D721Med (cell line): ENCODE data around the gene C16orf92.
A peak's percentile ranks its signal among the peaks of the same experiment; 100 is the strongest.

Source experiments
- DNase-seq: peaks from one replicate; pipeline ENCODE4 v3.0.0; 2011; ENCODE audit warnings: low spot score; ENCODE audit not compliant: insufficient read length
- FAIRE-seq: peaks from 2 replicates; lab custom pipeline; 2011; peaks lifted over from hg19 to GRCh38; lab: Jason Lieb, UNC
- CTCF ChIP-seq: IDR thresholded peaks from 2 replicates; pipeline ENCODE4 v1.5.1; 2012; ENCODE audit warnings: mild to moderate bottlenecking, control low read depth; ENCODE audit not compliant: insufficient read depth; ENCODE audit errors: missing control alignments

Gene C16orf92

GRCh38 chr16:30002614-30003346, 20.2 kb upstream of the C16orf92 start:
- FAIRE-seq = no peak
- no peak for DNase-seq
- TF ChIP-seq CTCF = no peak

GRCh38 chr16:30003670-30004423, 19.2 kb upstream of the C16orf92 start:
- FAIRE-seq (no peak), DNase-seq (no peak)
- no peak for TF ChIP-seq CTCF

GRCh38 chr16:30004424-30004776, 18.6 kb upstream of the C16orf92 start:
- TF ChIP-seq CTCF = no peak
- DNase-seq (no peak), FAIRE-seq (no peak)

- no peak for TF ChIP-seq CTCF
- no peak for FAIRE-seq
Measured at GRCh38 chr16:30004811-30005242, 18.2 kb upstream of the C16orf92 start.

GRCh38 chr16:30005341-30006094, 17.5 kb upstream of the C16orf92 start:
- peak; percentile 58 for TF ChIP-seq CTCF
- no peak for FAIRE-seq
- peak; percentile 94 for DNase-seq

More at GRCh38 chr16:30004811-30005242, 18.2 kb upstream of the C16orf92 start:
- DNase-seq = no peak

GRCh38 chr16:30006095-30006473, 16.9 kb upstream of the C16orf92 start:
- no peak for DNase-seq

More at GRCh38 chr16:30006095-30006473, 16.9 kb upstream of the C16orf92 start:
- no peak for FAIRE-seq
- no peak for TF ChIP-seq CTCF
